ENCODE data around the gene DTL.

Gene DTL

DNA sequence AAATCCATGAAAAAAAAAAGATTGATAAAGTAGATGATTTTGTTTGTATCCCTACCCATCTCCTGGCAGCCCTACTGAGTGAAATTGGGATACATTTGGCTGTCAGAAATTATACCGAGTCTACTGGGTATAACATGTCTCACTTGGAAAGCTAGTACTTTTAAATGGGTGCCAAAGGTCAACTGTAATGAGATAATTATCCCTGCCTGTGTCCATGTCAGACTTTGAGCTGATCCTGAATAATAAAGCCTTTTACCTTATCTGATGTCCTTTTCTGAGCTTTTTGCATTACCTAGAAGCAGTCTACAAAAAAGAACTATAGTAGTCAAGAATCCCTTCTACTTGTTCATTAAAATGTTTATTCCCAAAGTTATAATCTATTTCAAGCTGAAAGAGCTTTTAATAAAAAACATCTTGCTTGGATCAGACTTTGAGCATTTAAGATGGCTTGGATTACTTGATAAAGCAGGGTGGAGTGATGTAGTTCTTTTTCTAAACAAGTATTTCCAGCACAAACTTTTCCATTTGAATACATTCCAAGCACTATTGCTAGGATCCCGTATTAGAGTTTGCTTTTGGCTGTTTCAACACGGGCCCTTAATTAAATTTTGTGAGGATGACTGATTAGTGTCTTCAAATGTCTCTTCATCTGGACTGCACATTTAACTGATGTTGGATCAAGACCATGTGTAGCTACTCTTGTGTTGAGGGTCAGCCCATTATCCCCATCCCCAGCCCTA, 69.2 kb downstream of the DTL start:
- DNase-seq (ENCODE audit: low read depth) = no peak

DNA sequence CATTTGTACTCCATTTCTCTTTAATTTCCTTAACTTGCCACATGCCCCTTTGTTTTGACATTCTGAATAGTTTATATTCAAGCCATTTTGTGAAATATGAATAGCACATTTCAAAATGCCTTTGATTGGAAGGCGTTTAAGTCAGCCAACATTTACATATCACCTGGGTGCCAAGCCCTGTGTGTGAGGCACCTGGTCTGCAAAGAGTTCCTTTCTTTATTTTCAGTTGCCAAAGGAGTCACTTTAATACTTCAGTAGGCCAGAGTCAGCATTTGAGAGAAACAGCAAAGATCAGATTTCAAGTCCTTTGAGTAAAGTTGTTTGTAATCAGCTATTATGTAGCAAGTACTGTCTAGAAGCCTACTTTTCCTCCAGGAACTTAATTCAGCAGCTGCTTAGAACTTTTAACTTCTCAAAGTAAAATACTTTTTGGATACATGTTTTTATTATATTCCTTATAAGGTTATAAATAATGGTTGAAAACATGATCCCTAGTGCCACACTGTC, 70.8 kb downstream of the DTL start:
- no peak for DNase-seq (ENCODE audit: low read depth)
- H3K4me3 ChIP-seq (ENCODE audit: low read depth, low read length) = no peak overlapping the region
- TF ChIP-seq, protein P1, sequence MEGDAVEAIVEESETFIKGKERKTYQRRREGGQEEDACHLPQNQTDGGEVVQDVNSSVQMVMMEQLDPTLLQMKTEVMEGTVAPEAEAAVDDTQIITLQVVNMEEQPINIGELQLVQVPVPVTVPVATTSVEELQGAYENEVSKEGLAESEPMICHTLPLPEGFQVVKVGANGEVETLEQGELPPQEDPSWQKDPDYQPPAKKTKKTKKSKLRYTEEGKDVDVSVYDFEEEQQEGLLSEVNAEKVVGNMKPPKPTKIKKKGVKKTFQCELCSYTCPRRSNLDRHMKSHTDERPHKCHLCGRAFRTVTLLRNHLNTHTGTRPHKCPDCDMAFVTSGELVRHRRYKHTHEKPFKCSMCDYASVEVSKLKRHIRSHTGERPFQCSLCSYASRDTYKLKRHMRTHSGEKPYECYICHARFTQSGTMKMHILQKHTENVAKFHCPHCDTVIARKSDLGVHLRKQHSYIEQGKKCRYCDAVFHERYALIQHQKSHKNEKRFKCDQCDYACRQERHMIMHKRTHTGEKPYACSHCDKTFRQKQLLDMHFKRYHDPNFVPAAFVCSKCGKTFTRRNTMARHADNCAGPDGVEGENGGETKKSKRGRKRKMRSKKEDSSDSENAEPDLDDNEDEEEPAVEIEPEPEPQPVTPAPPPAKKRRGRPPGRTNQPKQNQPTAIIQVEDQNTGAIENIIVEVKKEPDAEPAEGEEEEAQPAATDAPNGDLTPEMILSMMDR (IDR thresholded peaks at IDR 0.05; ENCODE audit: low read depth, low read length, missing control alignments) = no peak

More for the DNA sequence above, 69.2 kb downstream of the DTL start:
- TF ChIP-seq, protein P1 (IDR thresholded peaks at IDR 0.05; ENCODE audit: low read depth, low read length, missing control alignments) = no peak
- no peak overlapping the region for H3K4me3 ChIP-seq (ENCODE audit: low read depth, low read length)

DNA sequence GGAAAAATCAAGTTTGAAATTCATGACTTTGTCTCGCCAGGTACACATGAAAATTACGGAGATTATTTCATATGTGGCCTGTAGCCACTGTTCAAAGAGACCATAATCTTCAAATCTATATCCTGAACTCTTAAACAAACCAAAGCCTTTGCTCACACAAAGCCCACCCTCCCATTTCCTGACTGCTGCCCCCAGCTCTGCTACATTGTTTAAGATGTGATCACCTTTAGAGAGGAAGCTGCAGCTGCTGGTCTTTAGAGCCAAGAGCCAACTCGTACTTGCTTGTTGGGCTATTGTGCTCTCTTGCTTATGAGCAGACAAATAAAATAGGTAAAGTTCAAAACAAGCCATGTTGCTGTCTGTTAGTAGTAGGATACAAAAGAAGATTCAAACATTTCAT, 71.9 kb downstream of the DTL start:
- no peak for DNase-seq (ENCODE audit: low read depth)
- H3K4me3 ChIP-seq (ENCODE audit: low read depth, low read length) = no peak overlapping the region
- TF ChIP-seq, protein P1 (IDR thresholded peaks at IDR 0.05; ENCODE audit: low read depth, low read length, missing control alignments) = no peak

DNA sequence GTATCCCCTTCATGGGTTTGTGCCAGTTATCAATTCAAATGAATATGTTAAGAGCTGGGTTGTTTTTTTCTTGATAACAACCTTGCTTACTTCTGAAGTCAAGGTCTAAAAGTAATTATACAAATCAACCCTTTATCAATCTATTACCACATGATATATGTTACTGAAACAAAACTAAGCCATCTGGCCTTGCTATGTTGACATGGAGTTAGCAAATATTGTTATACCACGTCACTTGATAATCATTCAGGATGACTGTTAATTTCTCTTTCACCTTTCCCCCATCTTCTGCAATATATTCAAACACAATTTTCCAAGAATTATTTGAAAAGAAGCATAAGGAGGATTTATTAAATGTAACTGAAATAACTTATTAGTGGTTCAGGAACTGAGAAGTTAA, 72.6 kb downstream of the DTL start:
- no peak overlapping the region for H3K4me3 ChIP-seq (ENCODE audit: low read depth, low read length)
- TF ChIP-seq, protein P1 (IDR thresholded peaks at IDR 0.05; ENCODE audit: low read depth, low read length, missing control alignments) = no peak
- no peak for DNase-seq (ENCODE audit: low read depth)

DNA sequence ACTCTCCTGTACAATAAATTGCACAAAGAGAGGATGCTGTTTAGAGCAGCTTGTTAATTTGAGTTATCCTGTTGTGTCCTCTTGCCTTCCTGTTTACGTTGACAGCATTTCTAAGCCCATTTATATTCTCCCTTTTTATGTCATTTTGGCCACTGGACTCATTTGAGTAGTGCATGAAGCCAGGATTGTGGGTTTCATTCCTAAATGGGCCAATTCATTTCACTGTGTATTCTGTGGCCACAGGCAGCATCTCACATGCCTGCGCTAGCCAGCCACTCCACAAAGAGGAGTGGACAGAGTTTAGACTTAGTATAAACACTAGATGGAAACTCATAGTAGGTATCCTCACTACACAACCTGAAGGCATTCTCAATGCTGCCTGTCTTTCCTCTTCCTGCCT, 73.4 kb downstream of the DTL start:
- DNase-seq (ENCODE audit: low read depth) = no peak
- no peak overlapping the region for H3K4me3 ChIP-seq (ENCODE audit: low read depth, low read length)
- TF ChIP-seq, protein P1 (IDR thresholded peaks at IDR 0.05; ENCODE audit: low read depth, low read length, missing control alignments) = no peak

DNA sequence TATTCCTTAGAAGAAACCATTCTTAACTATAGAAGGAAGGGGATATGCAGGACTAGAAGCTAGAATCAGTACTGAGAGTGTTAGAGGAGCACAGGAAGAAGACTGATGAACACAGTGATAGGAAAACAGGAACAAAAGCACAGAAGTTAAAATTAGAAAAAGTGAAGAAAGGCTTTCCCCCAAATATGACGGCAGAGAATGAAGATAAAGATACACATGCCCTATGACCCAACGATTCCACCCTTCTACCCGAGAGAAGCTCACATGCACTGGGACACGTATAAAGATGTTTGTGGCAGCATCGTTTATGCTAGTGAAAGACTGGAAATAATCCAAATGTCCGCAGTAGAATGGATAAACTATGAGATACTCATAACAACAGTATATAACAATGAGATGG, 74.2 kb downstream of the DTL start:
- no peak for DNase-seq (ENCODE audit: low read depth)
- H3K4me3 ChIP-seq (ENCODE audit: low read depth, low read length) = no peak overlapping the region
- TF ChIP-seq, protein P1 (IDR thresholded peaks at IDR 0.05; ENCODE audit: low read depth, low read length, missing control alignments) = no peak

DNA sequence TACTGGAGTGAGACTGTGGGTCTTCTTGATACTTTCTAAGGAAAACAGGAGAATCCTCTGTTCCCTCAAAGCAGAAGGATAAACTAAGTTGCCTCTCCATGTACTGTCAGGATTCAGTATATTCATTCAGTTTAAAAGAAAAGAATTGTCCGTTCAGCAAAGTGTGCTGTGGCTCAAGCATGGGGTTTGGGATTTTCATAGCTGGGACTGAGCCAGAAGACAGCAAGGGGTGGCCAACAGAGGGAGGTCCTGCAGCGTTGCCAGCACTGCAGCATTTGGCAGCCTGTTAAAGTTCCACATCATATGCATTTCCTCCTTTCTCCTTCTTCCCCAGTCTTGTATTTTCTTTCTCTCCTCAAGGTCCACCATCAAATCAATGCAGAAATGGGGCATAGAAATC, 75.1 kb downstream of the DTL start:
- DNase-seq (ENCODE audit: low read depth) = no peak
- TF ChIP-seq, protein P1 (IDR thresholded peaks at IDR 0.05; ENCODE audit: low read depth, low read length, missing control alignments) = no peak
- H3K4me3 ChIP-seq (ENCODE audit: low read depth, low read length) = no peak overlapping the region
